ENCODE data around the gene TUBGCP5. TPM values are rescaled to one million over a fixed set of nuclear protein-coding genes. Genes with fewer than 3 reads are reported as not detected.

Gene TUBGCP5
- total and polyA plus RNA-seq, 2 donors, result 9.3 to 19.7 TPM

- Histone ChIP-seq H3K4me3 (ENCODE audit: low read length in 2 of 2) (no peak overlapping the region), H3K9me3 (ENCODE audit: control insufficient read depth in 2 of 2, insufficient read depth in 1 of 2, low read length in 1 of 2) (no peaks in the 10 kb centered on the region), H3K27me3 (ENCODE audit: control insufficient read depth in 2 of 2, insufficient read depth in 1 of 2, low read length in 1 of 2) (peaks cover 10 to 19% of the 10 kb centered on the region in 2 donors), H3K4me1 (ENCODE audit: control insufficient read depth in 2 of 2, insufficient read depth in 2 of 2, low read length in 2 of 2) (peaks cover 2 to 6% of the 10 kb centered on the region in 2 donors), H3K36me3 (ENCODE audit: control insufficient read depth in 2 of 2, insufficient read depth in 2 of 2, low read length in 1 of 2) (no peaks in the 10 kb centered on the region), H3K27ac (ENCODE audit: low read depth in 1 of 2, low read length in 1 of 2) (no peak overlapping the region)
- WGBS, result 53% methylated on average over 4 of the region's 4 CpGs
- DNase-seq (ENCODE audit: low read depth in 6 of 9, low spot score in 9 of 9), result no peak
These were observed 64.6 kb downstream of the TUBGCP5 start for GRCh38 chr15:22974745-22975144.

DNA sequence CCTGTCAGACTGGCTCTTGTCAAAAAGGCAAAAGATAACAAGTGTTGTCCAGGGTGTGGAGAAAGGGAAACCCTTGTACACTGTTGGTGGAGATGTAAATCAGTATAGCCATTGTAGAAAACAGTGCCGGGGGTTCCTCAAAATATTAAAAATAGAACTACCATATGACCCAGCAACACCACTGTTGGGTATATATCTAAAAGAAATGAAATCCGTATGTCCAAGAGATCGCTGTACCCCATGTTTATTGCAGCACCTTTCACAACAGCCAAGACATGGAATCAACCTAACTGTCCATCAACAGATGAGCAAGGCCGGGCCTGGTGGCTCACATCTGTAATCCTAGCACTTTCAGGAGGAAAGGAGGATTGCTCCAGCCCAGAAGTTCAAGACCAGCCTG, 65.4 kb downstream of the TUBGCP5 start:
- 92% methylated on average over 4 of the region's 4 CpGs for WGBS
- DNase-seq (ENCODE audit: low read depth in 6 of 9, low spot score in 9 of 9), result no peak
- H3K36me3 ChIP-seq (ENCODE audit: control insufficient read depth in 2 of 2, insufficient read depth in 2 of 2, low read length in 1 of 2), result no peaks in the 10 kb centered on the region
- H3K27ac ChIP-seq (ENCODE audit: low read depth in 1 of 2, low read length in 1 of 2), result no peak overlapping the region
- H3K4me1 ChIP-seq (ENCODE audit: control insufficient read depth in 2 of 2, insufficient read depth in 2 of 2, low read length in 2 of 2), result peaks cover 2 to 5% of the 10 kb centered on the region in 2 donors
- H3K9me3 ChIP-seq (ENCODE audit: control insufficient read depth in 2 of 2, insufficient read depth in 1 of 2, low read length in 1 of 2), result no peaks in the 10 kb centered on the region
- peaks cover 4 to 11% of the 10 kb centered on the region in 2 donors for H3K27me3 ChIP-seq (ENCODE audit: control insufficient read depth in 2 of 2, insufficient read depth in 1 of 2, low read length in 1 of 2)
- H3K4me3 ChIP-seq (ENCODE audit: low read length in 2 of 2), result no peak overlapping the region

DNA sequence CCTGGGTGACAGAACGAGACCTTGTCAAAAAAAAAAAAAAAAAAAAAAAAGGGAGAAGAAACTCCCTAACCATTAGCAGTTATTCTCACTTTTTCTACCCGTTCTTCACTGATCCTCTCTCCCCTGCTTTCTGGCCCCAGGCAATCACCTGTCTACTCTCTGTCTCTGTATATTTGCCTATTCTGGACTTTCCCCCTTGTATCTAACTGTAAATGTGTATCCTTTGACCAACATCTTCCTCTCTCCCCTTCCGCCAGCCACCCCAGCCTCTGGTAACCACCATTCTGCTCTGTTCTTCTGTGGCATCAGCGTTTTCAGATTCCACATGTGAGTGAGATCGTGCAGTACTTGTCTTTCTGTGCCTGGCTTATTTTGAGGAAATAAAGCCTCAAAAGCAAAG, 66.1 kb downstream of the TUBGCP5 start:
- H3K27ac ChIP-seq (ENCODE audit: low read depth in 1 of 2, low read length in 1 of 2), result no peak overlapping the region
- H3K4me1 ChIP-seq (ENCODE audit: control insufficient read depth in 2 of 2, insufficient read depth in 2 of 2, low read length in 2 of 2), result no peaks in the 10 kb centered on the region
- no peak overlapping the region for H3K4me3 ChIP-seq (ENCODE audit: low read length in 2 of 2)
- H3K9me3 ChIP-seq (ENCODE audit: control insufficient read depth in 2 of 2, insufficient read depth in 1 of 2, low read length in 1 of 2), result no peaks in the 10 kb centered on the region
- 30% methylated on average over 5 of the region's 5 CpGs for WGBS
- no peaks in the 10 kb centered on the region for H3K36me3 ChIP-seq (ENCODE audit: control insufficient read depth in 2 of 2, insufficient read depth in 2 of 2, low read length in 1 of 2)
- DNase-seq (ENCODE audit: low read depth in 6 of 9, low spot score in 9 of 9), result no peak
- H3K27me3 ChIP-seq (ENCODE audit: control insufficient read depth in 2 of 2, insufficient read depth in 1 of 2, low read length in 1 of 2), result peaks cover 0 to 6% of the 10 kb centered on the region in 2 donors

GRCh38 chr15:22969489-22969888, 69.9 kb downstream of the TUBGCP5 start:
- 98% methylated on average over 3 of the region's 3 CpGs for WGBS
- no peaks in the 10 kb centered on the region for H3K4me1 ChIP-seq (ENCODE audit: control insufficient read depth in 2 of 2, insufficient read depth in 2 of 2, low read length in 2 of 2)

DNA sequence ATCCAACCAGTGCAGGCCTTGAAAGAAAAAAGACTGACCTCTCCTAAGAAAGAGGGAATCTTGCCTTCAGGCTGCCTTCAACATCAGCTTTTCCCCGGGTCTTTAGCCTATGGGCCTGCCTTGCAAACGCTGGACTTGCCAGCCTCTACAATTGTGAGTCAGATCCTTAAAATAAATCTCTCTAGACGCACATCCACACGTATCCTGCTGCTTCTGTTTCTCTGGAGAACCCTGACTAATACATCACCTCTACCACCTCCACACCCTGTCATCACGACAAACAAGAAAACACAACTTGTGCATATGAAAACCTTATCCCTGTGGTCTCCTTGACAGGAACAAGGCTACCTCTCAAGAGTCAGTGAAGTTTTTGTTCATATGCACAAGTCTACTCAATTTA, 71.0 kb downstream of the TUBGCP5 start:
- no peak overlapping the region for H3K4me3 ChIP-seq (ENCODE audit: low read length in 2 of 2)
- 95% methylated on average over 5 of the region's 5 CpGs for WGBS
- no peak for DNase-seq (ENCODE audit: low read depth in 6 of 9, low spot score in 9 of 9)
- H3K27me3 ChIP-seq (ENCODE audit: control insufficient read depth in 2 of 2, insufficient read depth in 1 of 2, low read length in 1 of 2), result no peaks in the 10 kb centered on the region
- no peaks in the 10 kb centered on the region for H3K9me3 ChIP-seq (ENCODE audit: control insufficient read depth in 2 of 2, insufficient read depth in 1 of 2, low read length in 1 of 2)
- H3K27ac ChIP-seq (ENCODE audit: low read depth in 1 of 2, low read length in 1 of 2), result no peak overlapping the region
- H3K36me3 ChIP-seq (ENCODE audit: control insufficient read depth in 2 of 2, insufficient read depth in 2 of 2, low read length in 1 of 2), result no peaks in the 10 kb centered on the region
- no peaks in the 10 kb centered on the region for H3K4me1 ChIP-seq (ENCODE audit: control insufficient read depth in 2 of 2, insufficient read depth in 2 of 2, low read length in 2 of 2)

More at GRCh38 chr15:22969489-22969888, 69.9 kb downstream of the TUBGCP5 start:
- Histone ChIP-seq H3K36me3 (ENCODE audit: control insufficient read depth in 2 of 2, insufficient read depth in 2 of 2, low read length in 1 of 2) (no peaks in the 10 kb centered on the region), H3K4me3 (ENCODE audit: low read length in 2 of 2) (no peak overlapping the region), H3K27me3 (ENCODE audit: control insufficient read depth in 2 of 2, insufficient read depth in 1 of 2, low read length in 1 of 2) (no peaks in the 10 kb centered on the region), H3K27ac (ENCODE audit: low read depth in 1 of 2, low read length in 1 of 2) (no peak overlapping the region), H3K9me3 (ENCODE audit: control insufficient read depth in 2 of 2, insufficient read depth in 1 of 2, low read length in 1 of 2) (no peaks in the 10 kb centered on the region)
- no peak for DNase-seq (ENCODE audit: low read depth in 6 of 9, low spot score in 9 of 9)

DNA sequence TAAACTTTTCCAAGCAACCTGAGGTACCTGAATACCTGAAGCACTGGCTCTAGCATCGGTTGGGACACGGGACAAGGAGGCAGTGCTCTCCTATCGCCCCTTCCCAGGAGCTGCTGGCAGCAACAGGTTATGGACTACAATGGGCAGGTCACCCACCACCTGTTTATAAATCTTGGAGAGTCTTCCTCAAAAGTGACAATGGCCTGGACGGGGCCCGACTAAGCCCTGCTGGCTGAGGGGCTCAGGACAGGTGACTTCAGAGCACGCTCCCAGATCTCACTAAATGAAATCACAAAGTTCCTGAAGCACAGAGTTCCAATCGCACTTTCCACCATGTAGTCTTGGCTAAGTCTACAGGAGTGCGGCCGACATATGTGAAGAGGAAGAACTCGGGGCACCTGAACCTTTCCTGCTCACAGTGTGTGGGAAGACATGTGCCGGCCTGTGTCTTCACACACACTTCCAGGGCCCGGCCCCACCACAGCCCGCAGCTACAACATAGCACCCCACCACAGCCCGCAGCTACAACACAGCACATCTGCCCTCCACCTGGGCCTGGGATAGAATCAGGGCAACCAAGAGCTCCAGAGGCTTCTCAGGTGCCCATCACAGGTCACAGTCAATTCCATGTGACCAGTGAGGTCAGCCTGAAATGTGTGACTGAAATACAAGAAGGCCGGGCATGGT, 72.1 kb downstream of the TUBGCP5 start:
- 96% methylated on average over 15 of the region's 15 CpGs for WGBS
- no peaks in the 10 kb centered on the region for H3K4me1 ChIP-seq (ENCODE audit: control insufficient read depth in 2 of 2, insufficient read depth in 2 of 2, low read length in 2 of 2)
- no peak overlapping the region for H3K4me3 ChIP-seq (ENCODE audit: low read length in 2 of 2)
- H3K27ac ChIP-seq (ENCODE audit: low read depth in 1 of 2, low read length in 1 of 2), result no peak overlapping the region
- no peak for DNase-seq (ENCODE audit: low read depth in 6 of 9, low spot score in 9 of 9)
- H3K27me3 ChIP-seq (ENCODE audit: control insufficient read depth in 2 of 2, insufficient read depth in 1 of 2, low read length in 1 of 2), result no peaks in the 10 kb centered on the region
- H3K36me3 ChIP-seq (ENCODE audit: control insufficient read depth in 2 of 2, insufficient read depth in 2 of 2, low read length in 1 of 2), result no peaks in the 10 kb centered on the region
- H3K9me3 ChIP-seq (ENCODE audit: control insufficient read depth in 2 of 2, insufficient read depth in 1 of 2, low read length in 1 of 2), result no peaks in the 10 kb centered on the region

GRCh38 chr15:22966321-22967083, 72.9 kb downstream of the TUBGCP5 start:
- H3K9me3 ChIP-seq (ENCODE audit: control insufficient read depth in 2 of 2, insufficient read depth in 1 of 2, low read length in 1 of 2), result no peaks in the 10 kb centered on the region
- DNase-seq (ENCODE audit: low read depth in 6 of 9, low spot score in 9 of 9), result no peak

DNA sequence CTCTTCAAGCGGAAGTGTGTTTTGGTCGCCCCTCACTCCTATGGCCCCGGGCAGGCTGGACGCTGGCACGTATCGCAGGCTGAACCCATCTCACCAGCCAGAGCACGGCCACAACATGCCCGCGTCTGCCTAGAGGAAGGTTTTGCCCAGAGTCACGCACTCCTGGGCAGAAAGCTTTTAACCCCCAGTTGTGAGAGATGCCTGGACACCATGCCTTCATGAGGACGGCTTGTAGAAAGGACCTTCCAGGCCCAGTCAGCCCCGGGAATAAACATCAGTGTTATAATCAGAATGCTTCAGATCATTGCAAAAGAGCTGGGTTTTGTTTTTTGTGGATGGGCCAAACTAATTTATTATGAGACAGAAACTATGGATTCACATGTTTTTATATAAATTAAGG, 75.7 kb downstream of the TUBGCP5 start:
- Histone ChIP-seq H3K9me3 (ENCODE audit: control insufficient read depth in 2 of 2, insufficient read depth in 1 of 2, low read length in 1 of 2) (no peaks in the 10 kb centered on the region), H3K27ac (ENCODE audit: low read depth in 1 of 2, low read length in 1 of 2) (no peak overlapping the region), H3K4me1 (ENCODE audit: control insufficient read depth in 2 of 2, insufficient read depth in 2 of 2, low read length in 2 of 2) (no peaks in the 10 kb centered on the region), H3K36me3 (ENCODE audit: control insufficient read depth in 2 of 2, insufficient read depth in 2 of 2, low read length in 1 of 2) (no peaks in the 10 kb centered on the region), H3K4me3 (ENCODE audit: low read length in 2 of 2) (no peak overlapping the region), H3K27me3 (ENCODE audit: control insufficient read depth in 2 of 2, insufficient read depth in 1 of 2, low read length in 1 of 2) (no peaks in the 10 kb centered on the region)
- WGBS, result 92% methylated on average over 12 of the region's 12 CpGs
- no peak for DNase-seq (ENCODE audit: low read depth in 6 of 9, low spot score in 9 of 9)

More at GRCh38 chr15:22966321-22967083, 72.9 kb downstream of the TUBGCP5 start:
- no peaks in the 10 kb centered on the region for H3K27me3 ChIP-seq (ENCODE audit: control insufficient read depth in 2 of 2, insufficient read depth in 1 of 2, low read length in 1 of 2)
- no peaks in the 10 kb centered on the region for H3K36me3 ChIP-seq (ENCODE audit: control insufficient read depth in 2 of 2, insufficient read depth in 2 of 2, low read length in 1 of 2)
- H3K27ac ChIP-seq (ENCODE audit: low read depth in 1 of 2, low read length in 1 of 2), result no peak overlapping the region
- H3K4me1 ChIP-seq (ENCODE audit: control insufficient read depth in 2 of 2, insufficient read depth in 2 of 2, low read length in 2 of 2), result no peaks in the 10 kb centered on the region
- no peak overlapping the region for H3K4me3 ChIP-seq (ENCODE audit: low read length in 2 of 2)
- 97% methylated on average over 20 of the region's 20 CpGs for WGBS

DNA sequence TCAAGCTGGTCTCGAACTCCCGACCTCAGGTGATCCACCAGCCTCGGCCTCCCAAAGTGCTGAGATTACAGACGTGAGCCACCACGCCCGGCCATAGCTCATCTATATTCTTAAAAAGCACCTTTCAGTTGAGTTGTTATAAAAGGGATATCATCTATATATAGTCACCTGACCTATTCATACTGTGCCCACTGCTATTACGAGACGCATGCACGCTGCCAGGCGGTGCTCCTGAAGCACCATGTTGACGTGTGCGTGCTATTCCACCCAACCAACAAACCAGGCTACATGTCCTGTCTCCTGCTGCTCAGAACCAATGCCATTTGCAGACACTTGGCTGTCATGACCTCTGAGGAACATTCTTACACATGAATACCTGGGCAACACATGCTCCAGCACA, 76.8 kb downstream of the TUBGCP5 start:
- H3K4me1 ChIP-seq (ENCODE audit: control insufficient read depth in 2 of 2, insufficient read depth in 2 of 2, low read length in 2 of 2), result no peaks in the 10 kb centered on the region
- DNase-seq (ENCODE audit: low read depth in 6 of 9, low spot score in 9 of 9), result no peak
- no peaks in the 10 kb centered on the region for H3K27me3 ChIP-seq (ENCODE audit: control insufficient read depth in 2 of 2, insufficient read depth in 1 of 2, low read length in 1 of 2)
- no peak overlapping the region for H3K4me3 ChIP-seq (ENCODE audit: low read length in 2 of 2)
- no peak overlapping the region for H3K27ac ChIP-seq (ENCODE audit: low read depth in 1 of 2, low read length in 1 of 2)
- WGBS, result 99% methylated on average over 12 of the region's 12 CpGs
- no peaks in the 10 kb centered on the region for H3K9me3 ChIP-seq (ENCODE audit: control insufficient read depth in 2 of 2, insufficient read depth in 1 of 2, low read length in 1 of 2)
- H3K36me3 ChIP-seq (ENCODE audit: control insufficient read depth in 2 of 2, insufficient read depth in 2 of 2, low read length in 1 of 2), result no peaks in the 10 kb centered on the region

Measured in thymus (tissue), 11 donors.